Body of pancreas (tissue), 4 donors: ENCODE results near the gene RIMBP2. TPM values are rescaled to one million over a fixed set of nuclear protein-coding genes. Genes with fewer than 3 reads are reported as not detected.

Experiments used
- ATAC-seq: fragments of 150-250 bp; one replicate; pipeline ENCODE4 v1.9.1; 2016
- DNase-seq, 4 donors: peaks; one replicate each; pipeline ENCODE4 v3.0.0-alpha.2; 2019
- H3K27ac ChIP-seq, 4 donors: fragments of 200-600 bp; sonication (generic); 1 replicate in 3 of 4; 2 replicates in 1 of 4; pipeline versions ENCODE4 v1.5.1 to v1.6.1; 2016 to 2019; ENCODE audit warnings: mild to moderate bottlenecking in 1 of 4, mixed read lengths in 1 of 4, moderate library complexity in 1 of 4
- H3K27me3 ChIP-seq, 2 donors: fragments of 200-600 bp; sonication (generic); one replicate each; pipeline ENCODE4 v1.6.0; 2016; ENCODE audit warnings: mild to moderate bottlenecking in 1 of 2
- H3K36me3 ChIP-seq, 2 donors: fragments of 200-600 bp; sonication (generic); replicated peaks in 1 of 2; 2 replicates each; pipeline ENCODE4 v1.5.1; 2016; ENCODE audit warnings: low read depth in 2 of 2; ENCODE audit not compliant: insufficient read depth in 1 of 2
- H3K4me1 ChIP-seq: fragments of 200-600 bp; sonication (generic); one replicate; pipeline ENCODE4 v1.6.0; 2016
- H3K4me3 ChIP-seq, 2 donors: fragments of 200-600 bp; sonication (generic); 1 replicate in 1 of 2; 2 replicates in 1 of 2; pipeline ENCODE4 v1.5.1; 2016 to 2019
- H3K9me3 ChIP-seq, 3 donors: fragments of 200-600 bp; sonication (generic); 1 replicate in 2 of 3; 2 replicates in 1 of 3; pipeline ENCODE4 v1.5.1; 2016
- CTCF ChIP-seq, 7 experiments: fragments of 450-650 bp in 4 of 7; fragments of 200-600 bp in 3 of 7; sonication (generic) in 3 of 7; IDR thresholded peaks; one replicate each; pipeline ENCODE4 v1.5.1; 2016 to 2019; ENCODE audit warnings: antibody characterized with exemption in 7 of 7
- POLR2A ChIP-seq, 3 donors: fragments of 450-650 bp; IDR thresholded peaks; one replicate each; pipeline ENCODE4 v1.6.1; 2016; ENCODE audit warnings: antibody characterized with exemption in 3 of 3, mild to moderate bottlenecking in 2 of 3
- WGBS, 2 donors: methylation state at CpG; one replicate each; pipeline ENCODE4 v1.1.5; 2017; 5-methylcytosine and 5-hydroxymethylcytosine counted together
- intact Hi-C: fragments of 100-400 bp; cut with DNase I; formaldehyde crosslinking; loops from one replicate; pipeline ENCODE4 v1.15.1; 2023
- total RNA-seq, 2 donors: library from RNA; depleted of rRNA; stranded (reverse); fragments of >200 nt; gene quantifications; one replicate each; pipeline ENCODE4 v1.1.0, GENCODE V29; 2016

The RIMBP2 gene
- total RNA-seq, 2 donors from 2014 or later = 7.3 to 27.4 TPM

DNA sequence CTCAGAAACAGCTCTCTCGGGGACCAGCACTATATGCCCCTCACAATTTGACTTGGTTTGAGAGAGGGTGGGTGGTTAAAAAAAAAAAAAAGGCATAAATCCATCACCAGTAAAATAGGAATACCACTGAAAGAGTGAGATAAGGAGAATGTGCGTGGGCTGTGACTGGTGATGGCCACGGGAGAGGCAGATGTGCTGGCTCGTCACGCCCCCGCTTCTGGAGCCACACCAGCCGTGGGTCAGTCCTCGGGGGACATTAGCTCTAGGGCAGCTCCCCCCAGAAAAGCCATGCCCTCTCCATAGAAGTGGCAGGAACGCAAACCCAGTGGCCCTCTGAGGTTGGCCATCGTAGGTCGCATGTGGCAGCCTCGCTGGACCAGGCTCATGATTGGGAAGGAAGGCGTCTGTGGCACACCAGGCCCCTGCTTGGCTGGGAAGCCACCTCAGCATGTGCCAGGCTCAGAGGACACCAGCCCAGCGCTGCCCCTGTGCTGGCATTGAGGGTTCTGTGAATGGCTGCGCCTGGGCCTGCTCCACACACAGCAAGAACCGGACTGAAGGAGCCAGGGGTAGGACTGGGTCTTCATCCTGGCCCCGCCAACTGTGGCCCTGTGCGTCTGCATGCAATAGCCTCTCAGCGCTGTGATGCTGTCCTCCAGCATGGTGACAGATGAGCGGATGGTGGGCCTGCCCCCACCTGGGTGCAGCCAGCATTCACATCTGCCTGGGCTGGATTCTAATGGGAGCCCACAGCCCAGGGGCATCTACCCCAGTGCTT, 267.9 kb downstream of the RIMBP2 start:
- no peak for DNase-seq
- Histone ChIP-seq H3K27ac (no peak overlapping the region), H3K9me3 (no peaks in the 10 kb centered on the region), H3K36me3 (no peaks in the 10 kb centered on the region), H3K27me3 (no peaks in the 10 kb centered on the region), H3K4me1 (no peaks in the 10 kb centered on the region), H3K4me3 (no peak overlapping the region)
- no peak for TF ChIP-seq CTCF (IDR thresholded peaks at IDR 0.05)
- TF ChIP-seq POLR2A (IDR thresholded peaks at IDR 0.05) = no peak
- WGBS, 2 donors = 71 to 75% methylated on average over 13 to 19 of the region's 20 CpGs
- intact Hi-C loops = no loop called here
- ATAC-seq = no peak

DNA sequence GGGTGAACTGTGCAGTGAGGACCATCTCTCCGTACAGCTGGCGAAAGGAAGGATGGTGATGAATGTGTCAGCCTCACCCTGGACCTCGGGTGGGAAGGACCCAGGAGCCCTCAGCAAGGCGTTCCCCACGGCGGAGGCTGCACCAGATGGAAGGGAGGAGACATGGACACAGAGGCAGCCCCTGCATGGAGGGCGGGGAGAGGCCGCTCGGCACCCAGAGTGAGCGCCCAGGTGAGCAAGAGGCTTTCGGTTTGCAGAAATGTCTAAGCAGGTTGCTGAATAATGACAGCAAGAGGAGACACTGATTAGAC, 268.5 kb downstream of the RIMBP2 start:
- WGBS, 2 donors = 65 to 93% methylated on average over 6 to 11 of the region's 11 CpGs
- DNase-seq (no peak), ATAC-seq (no peak)
- H3K4me3 ChIP-seq = no peak overlapping the region
- H3K27me3 ChIP-seq = no peaks in the 10 kb centered on the region
- H3K27ac ChIP-seq = no peak overlapping the region
- no peaks in the 10 kb centered on the region for H3K9me3 ChIP-seq
- no peaks in the 10 kb centered on the region for H3K4me1 ChIP-seq
- intact Hi-C loops = no loop called here
- no peak for TF ChIP-seq CTCF (IDR thresholded peaks at IDR 0.05)
- TF ChIP-seq POLR2A (IDR thresholded peaks at IDR 0.05) = no peak
- no peaks in the 10 kb centered on the region for H3K36me3 ChIP-seq

DNA sequence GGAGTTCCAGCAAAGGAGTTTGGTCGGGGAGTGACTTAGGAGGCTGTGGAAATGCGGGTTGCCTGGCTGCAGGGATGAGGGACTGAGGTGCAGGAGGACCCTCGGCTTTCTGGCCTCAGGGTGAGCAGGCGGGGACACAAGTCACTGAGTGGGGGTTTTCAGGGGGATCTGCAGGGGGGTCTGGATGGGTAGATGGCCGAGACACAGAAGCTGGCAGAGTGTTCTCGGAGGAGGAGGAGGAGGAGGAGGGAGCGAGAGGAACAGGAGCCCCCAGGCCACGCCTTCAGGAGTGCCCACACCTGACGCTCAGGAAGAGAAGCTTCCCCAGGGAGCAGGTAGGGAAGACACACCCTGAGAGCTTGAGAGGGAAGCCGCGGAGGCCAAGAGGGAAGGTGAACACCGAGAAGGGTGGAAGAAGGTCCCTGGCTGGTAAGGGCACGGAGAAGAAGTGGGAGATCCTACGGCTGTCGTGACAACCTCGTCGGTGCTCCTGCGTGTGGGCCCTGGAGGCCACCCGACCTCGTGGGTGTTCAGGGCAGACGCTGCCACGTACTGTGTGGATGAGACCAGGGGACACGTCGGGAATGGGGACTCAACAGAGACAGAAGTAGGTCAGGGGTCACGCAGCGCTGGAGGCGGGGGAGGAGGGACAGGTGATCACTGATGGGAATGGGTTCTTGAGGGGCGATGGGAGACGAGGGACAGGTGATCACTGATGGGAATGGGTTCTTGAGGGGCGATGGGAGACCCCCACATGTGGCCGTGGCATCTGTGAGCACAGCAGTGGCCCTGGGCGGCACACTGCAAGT, 269.0 kb downstream of the RIMBP2 start:
- no peaks in the 10 kb centered on the region for H3K4me1 ChIP-seq
- no peak overlapping the region for H3K27ac ChIP-seq
- no peak for DNase-seq
- no peaks in the 10 kb centered on the region for H3K36me3 ChIP-seq
- WGBS, 2 donors = 64 to 65% methylated on average over 32 of the region's 32 CpGs
- TF ChIP-seq CTCF (IDR thresholded peaks at IDR 0.05) = no peak
- no peak for TF ChIP-seq POLR2A (IDR thresholded peaks at IDR 0.05)
- no peak overlapping the region for H3K4me3 ChIP-seq
- intact Hi-C loops = no loop called here
- H3K27me3 ChIP-seq = no peaks in the 10 kb centered on the region
- ATAC-seq = no peak
- H3K9me3 ChIP-seq = no peaks in the 10 kb centered on the region

GRCh38 chr12:130444986-130445385, 271.1 kb downstream of the RIMBP2 start:
- no peak for TF ChIP-seq POLR2A (IDR thresholded peaks at IDR 0.05)
- TF ChIP-seq CTCF (IDR thresholded peaks at IDR 0.05) = no peak
- no peak overlapping the region for H3K4me3 ChIP-seq
- H3K9me3 ChIP-seq = no peaks in the 10 kb centered on the region
- ATAC-seq (no peak), DNase-seq (no peak)
- no peak overlapping the region for H3K27ac ChIP-seq
- intact Hi-C loops = no loop called here
- H3K27me3 ChIP-seq = no peaks in the 10 kb centered on the region
- no peaks in the 10 kb centered on the region for H3K36me3 ChIP-seq
- 67 to 73% methylated on average over 14 to 16 of the region's 16 CpGs for WGBS, 2 donors
- no peaks in the 10 kb centered on the region for H3K4me1 ChIP-seq
